Measurements from ENCODE around the gene HS3ST4.

DNA sequence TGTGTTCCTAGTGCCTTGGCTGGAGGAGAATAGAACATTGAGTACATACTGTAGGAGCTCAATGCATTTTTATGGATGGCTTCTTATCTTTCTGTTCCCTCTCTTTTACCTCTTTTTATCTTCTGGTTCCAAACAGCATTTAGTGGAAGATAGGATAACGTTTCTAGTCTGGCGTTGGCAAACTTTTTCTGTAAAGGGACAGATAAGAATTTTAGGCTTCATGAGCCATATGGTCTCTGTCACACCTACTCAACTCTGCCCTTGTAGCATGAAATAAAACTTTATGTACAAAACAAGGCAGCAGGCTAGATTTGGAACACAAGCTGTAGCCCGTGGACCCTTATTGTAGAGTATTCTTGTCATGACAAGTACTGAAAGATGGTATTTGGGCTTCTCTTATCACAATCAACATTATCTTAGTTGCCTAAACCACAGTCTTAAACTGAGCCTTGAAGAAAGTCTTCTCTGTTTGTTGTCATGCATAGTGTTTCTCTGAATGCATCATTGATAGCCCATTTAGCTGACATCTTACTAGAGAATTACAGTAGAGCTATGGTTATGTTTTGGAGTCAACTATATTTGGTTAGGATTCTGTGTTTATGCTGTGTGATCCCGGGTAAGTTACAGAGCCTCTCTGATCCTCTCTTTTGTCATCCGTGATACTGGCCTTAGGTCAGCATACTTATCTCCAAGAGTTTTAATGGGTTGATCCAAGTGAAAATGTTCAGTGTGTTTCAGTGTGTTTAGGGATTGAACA lies 80.2 kb downstream of the HS3ST4 start:
- TF ChIP-seq, protein P1, sequence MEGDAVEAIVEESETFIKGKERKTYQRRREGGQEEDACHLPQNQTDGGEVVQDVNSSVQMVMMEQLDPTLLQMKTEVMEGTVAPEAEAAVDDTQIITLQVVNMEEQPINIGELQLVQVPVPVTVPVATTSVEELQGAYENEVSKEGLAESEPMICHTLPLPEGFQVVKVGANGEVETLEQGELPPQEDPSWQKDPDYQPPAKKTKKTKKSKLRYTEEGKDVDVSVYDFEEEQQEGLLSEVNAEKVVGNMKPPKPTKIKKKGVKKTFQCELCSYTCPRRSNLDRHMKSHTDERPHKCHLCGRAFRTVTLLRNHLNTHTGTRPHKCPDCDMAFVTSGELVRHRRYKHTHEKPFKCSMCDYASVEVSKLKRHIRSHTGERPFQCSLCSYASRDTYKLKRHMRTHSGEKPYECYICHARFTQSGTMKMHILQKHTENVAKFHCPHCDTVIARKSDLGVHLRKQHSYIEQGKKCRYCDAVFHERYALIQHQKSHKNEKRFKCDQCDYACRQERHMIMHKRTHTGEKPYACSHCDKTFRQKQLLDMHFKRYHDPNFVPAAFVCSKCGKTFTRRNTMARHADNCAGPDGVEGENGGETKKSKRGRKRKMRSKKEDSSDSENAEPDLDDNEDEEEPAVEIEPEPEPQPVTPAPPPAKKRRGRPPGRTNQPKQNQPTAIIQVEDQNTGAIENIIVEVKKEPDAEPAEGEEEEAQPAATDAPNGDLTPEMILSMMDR (IDR thresholded peaks at IDR 0.05): no peak
- TF ChIP-seq POLR2AphosphoS5 (IDR thresholded peaks at IDR 0.05): no peak

All from suprapubic skin (tissue), 3 donors.